ENCODE data around the gene BPTF. TPM values are rescaled to one million over a fixed set of nuclear protein-coding genes. Genes with fewer than 3 reads are reported as not detected.

The BPTF gene
- total and polyA plus RNA-seq, 2 donors: 29.8 to 48.5 TPM

DNA sequence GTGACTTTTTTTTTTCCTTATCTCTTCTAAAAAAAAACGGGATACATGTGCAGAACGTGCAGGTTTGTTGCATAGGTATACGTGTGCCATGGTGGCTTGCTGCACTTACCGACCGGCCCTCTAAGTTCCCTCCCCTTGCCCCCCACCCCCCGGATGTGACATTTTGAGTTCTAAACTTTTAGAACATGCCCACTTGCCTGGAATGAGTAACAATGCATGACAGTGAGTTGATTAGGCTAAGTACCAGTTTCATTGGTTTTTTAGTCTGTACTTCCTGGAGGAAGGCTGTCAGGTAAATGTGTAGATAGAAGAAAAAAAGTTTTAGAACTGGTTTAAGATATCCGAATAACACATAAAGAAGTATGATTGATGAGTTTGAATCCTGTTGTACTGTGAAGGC lies 4.0 kb downstream of the BPTF start:
- H3K9me3 ChIP-seq (ENCODE audit: control insufficient read depth in 2 of 2, insufficient read depth in 1 of 2, low read length in 1 of 2): no peaks in the 10 kb centered on the region
- H3K4me3 ChIP-seq (ENCODE audit: low read length in 2 of 2): peak overlapping the region in 1 of 2 donors; percentile 15
- H3K27ac ChIP-seq (ENCODE audit: low read depth in 1 of 2, low read length in 1 of 2): no peak overlapping the region
- peak in 3 of 9 donors; percentile 12 to 57 (median 33) for DNase-seq (ENCODE audit: low read depth in 6 of 9, low spot score in 9 of 9)
- peaks cover 0 to 14% of the 10 kb centered on the region in 2 donors for H3K36me3 ChIP-seq (ENCODE audit: control insufficient read depth in 2 of 2, insufficient read depth in 2 of 2, low read length in 1 of 2)
- WGBS: 18% methylated on average over 7 of the region's 7 CpGs
- H3K27me3 ChIP-seq (ENCODE audit: control insufficient read depth in 2 of 2, insufficient read depth in 1 of 2, low read length in 1 of 2): peaks cover 0 to 7% of the 10 kb centered on the region in 2 donors
- H3K4me1 ChIP-seq (ENCODE audit: control insufficient read depth in 2 of 2, insufficient read depth in 2 of 2, low read length in 2 of 2): peaks cover 5 to 18% of the 10 kb centered on the region in 2 donors

DNA sequence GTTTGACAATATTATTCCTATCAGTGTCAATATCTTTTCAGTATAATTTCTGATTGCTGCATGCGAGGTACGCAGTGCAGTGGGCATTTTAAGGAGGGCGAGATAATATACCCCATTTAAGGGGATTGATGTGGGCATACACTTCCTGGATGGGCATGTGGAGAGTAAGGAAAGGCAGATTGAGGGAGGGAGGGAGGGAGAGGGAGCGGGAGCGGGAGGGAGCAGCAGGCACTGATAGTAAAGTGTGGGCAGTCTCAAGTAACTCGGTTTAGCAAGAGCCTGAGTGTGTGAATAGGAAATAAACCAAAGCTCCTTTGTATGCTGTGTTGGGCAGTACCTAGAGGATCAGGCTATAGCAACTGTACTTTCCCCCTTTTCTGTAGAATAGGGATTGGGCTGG lies 5.1 kb downstream of the BPTF start:
- no peaks in the 10 kb centered on the region for H3K9me3 ChIP-seq (ENCODE audit: control insufficient read depth in 2 of 2, insufficient read depth in 1 of 2, low read length in 1 of 2)
- 87% methylated on average over 6 of the region's 6 CpGs for WGBS
- no peak overlapping the region for H3K27ac ChIP-seq (ENCODE audit: low read depth in 1 of 2, low read length in 1 of 2)
- H3K36me3 ChIP-seq (ENCODE audit: control insufficient read depth in 2 of 2, insufficient read depth in 2 of 2, low read length in 1 of 2): peaks cover 2 to 21% of the 10 kb centered on the region in 2 donors
- H3K27me3 ChIP-seq (ENCODE audit: control insufficient read depth in 2 of 2, insufficient read depth in 1 of 2, low read length in 1 of 2): no peaks in the 10 kb centered on the region
- peaks cover 5 to 13% of the 10 kb centered on the region in 2 donors for H3K4me1 ChIP-seq (ENCODE audit: control insufficient read depth in 2 of 2, insufficient read depth in 2 of 2, low read length in 2 of 2)
- H3K4me3 ChIP-seq (ENCODE audit: low read length in 2 of 2): no peak overlapping the region
- no peak for DNase-seq (ENCODE audit: low read depth in 6 of 9, low spot score in 9 of 9)

DNA sequence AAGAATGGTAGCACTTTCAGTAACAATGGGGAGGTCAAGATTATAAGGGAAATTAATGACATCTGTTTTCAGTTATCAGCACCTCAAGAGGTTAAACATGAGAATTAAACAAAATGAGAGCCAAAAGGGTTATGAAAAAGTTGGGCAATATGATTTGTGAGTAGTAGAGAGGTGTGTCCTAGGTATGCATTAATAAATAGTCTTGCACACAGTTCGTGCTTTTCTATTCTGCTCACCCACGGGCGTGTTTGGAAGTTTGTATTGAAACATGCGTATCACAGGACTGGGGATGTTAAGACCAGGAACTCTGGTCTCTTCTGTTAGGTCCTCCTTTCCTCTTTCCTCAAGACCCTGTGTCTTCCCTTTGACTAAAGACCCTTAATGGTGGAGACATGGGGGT lies 6.0 kb downstream of the BPTF start:
- no peaks in the 10 kb centered on the region for H3K27me3 ChIP-seq (ENCODE audit: control insufficient read depth in 2 of 2, insufficient read depth in 1 of 2, low read length in 1 of 2)
- 97% methylated on average over 4 of the region's 4 CpGs for WGBS
- peaks cover 2 to 21% of the 10 kb centered on the region in 2 donors for H3K36me3 ChIP-seq (ENCODE audit: control insufficient read depth in 2 of 2, insufficient read depth in 2 of 2, low read length in 1 of 2)
- no peak for DNase-seq (ENCODE audit: low read depth in 6 of 9, low spot score in 9 of 9)
- no peak overlapping the region for H3K4me3 ChIP-seq (ENCODE audit: low read length in 2 of 2)
- H3K27ac ChIP-seq (ENCODE audit: low read depth in 1 of 2, low read length in 1 of 2): no peak overlapping the region
- H3K4me1 ChIP-seq (ENCODE audit: control insufficient read depth in 2 of 2, insufficient read depth in 2 of 2, low read length in 2 of 2): peaks cover 5 to 13% of the 10 kb centered on the region in 2 donors
- no peaks in the 10 kb centered on the region for H3K9me3 ChIP-seq (ENCODE audit: control insufficient read depth in 2 of 2, insufficient read depth in 1 of 2, low read length in 1 of 2)

DNA sequence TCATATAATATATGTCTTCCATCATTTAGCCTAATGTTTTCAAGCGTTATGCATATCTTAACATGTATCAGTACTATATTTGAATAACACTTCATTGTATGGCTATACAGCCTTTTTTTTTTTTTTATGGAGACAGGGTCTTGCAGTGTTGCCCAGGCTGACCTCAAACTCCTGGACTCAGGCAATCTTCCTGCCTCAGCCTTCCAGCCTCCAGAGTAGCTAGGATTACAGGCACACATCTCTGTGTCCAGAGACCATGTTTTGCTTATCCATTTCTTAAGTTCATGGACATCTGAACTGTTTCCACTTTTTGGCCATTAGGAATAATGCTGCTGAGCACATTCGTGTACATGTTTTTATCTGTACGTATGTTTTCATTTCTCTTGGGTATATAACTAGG lies 7.8 kb downstream of the BPTF start:
- no peak for DNase-seq (ENCODE audit: low read depth in 6 of 9, low spot score in 9 of 9)
- H3K9me3 ChIP-seq (ENCODE audit: control insufficient read depth in 2 of 2, insufficient read depth in 1 of 2, low read length in 1 of 2): no peaks in the 10 kb centered on the region
- no peaks in the 10 kb centered on the region for H3K27me3 ChIP-seq (ENCODE audit: control insufficient read depth in 2 of 2, insufficient read depth in 1 of 2, low read length in 1 of 2)
- H3K4me1 ChIP-seq (ENCODE audit: control insufficient read depth in 2 of 2, insufficient read depth in 2 of 2, low read length in 2 of 2): peaks cover 5 to 7% of the 10 kb centered on the region in 2 donors
- H3K4me3 ChIP-seq (ENCODE audit: low read length in 2 of 2): no peak overlapping the region
- peaks cover 2 to 25% of the 10 kb centered on the region in 2 donors for H3K36me3 ChIP-seq (ENCODE audit: control insufficient read depth in 2 of 2, insufficient read depth in 2 of 2, low read length in 1 of 2)
- H3K27ac ChIP-seq (ENCODE audit: low read depth in 1 of 2, low read length in 1 of 2): no peak overlapping the region
- WGBS: 99% methylated on average over 3 of the region's 3 CpGs

DNA sequence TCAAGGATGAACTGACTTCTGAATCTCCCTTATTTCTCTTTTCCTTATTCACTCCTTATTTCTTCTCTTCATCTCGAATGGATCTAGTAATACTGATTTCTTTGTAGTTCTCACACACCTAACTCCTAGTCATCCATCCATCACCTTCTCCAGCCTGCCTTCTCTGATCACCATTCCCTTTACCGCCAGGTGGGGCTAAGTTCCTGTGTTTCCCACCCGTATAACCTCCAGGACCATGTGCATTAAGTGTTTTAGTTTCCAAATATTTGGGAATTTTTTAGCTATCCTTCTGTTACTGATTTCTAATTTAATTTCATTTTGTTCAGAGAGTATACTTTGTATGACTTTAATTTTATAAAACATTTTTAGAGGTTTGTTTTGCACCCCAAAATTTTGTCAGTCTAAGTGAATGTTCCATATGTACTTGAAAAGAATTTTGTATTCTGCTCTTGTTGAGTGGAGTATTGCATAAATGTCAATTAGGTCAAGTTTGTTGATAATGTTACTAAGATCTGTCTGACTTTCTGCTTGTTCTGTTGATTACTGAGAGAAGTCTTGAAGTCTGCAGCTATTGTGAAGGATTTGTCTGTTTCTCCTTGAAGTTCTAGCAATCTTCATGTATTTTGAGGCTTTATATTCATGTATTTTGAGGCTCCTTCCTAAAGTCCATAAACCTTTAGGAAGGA lies 8.8 kb downstream of the BPTF start:
- no peak overlapping the region for H3K27ac ChIP-seq (ENCODE audit: low read depth in 1 of 2, low read length in 1 of 2)

DNA sequence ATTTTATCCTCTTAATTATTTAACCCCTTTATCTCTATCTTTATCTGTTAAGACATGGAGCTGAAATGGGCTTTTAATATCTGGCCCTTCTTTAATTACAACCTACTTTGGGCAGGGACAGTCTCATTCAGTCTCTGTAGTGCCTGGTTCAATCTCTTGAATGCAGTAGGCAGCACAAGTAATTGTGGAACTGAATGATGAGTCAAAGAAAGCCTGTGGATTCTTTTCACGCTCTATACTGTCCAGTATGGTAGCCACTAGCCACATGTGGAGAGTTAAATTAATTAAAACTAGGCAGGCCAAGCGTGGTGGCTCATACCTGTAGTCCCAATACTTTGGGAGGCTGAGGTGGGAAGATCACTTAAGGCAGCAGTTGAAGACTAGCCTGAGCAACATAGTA lies 9.3 kb downstream of the BPTF start:
- Histone ChIP-seq H3K9me3 (ENCODE audit: control insufficient read depth in 2 of 2, insufficient read depth in 1 of 2, low read length in 1 of 2) (no peaks in the 10 kb centered on the region), H3K36me3 (ENCODE audit: control insufficient read depth in 2 of 2, insufficient read depth in 2 of 2, low read length in 1 of 2) (peaks cover 2 to 22% of the 10 kb centered on the region in 2 donors), H3K4me1 (ENCODE audit: control insufficient read depth in 2 of 2, insufficient read depth in 2 of 2, low read length in 2 of 2) (peaks cover 0 to 5% of the 10 kb centered on the region in 2 donors), H3K4me3 (ENCODE audit: low read length in 2 of 2) (no peak overlapping the region), H3K27ac (ENCODE audit: low read depth in 1 of 2, low read length in 1 of 2) (no peak overlapping the region), H3K27me3 (ENCODE audit: control insufficient read depth in 2 of 2, insufficient read depth in 1 of 2, low read length in 1 of 2) (no peaks in the 10 kb centered on the region)
- 96% methylated on average over 2 of the region's 2 CpGs for WGBS
- DNase-seq (ENCODE audit: low read depth in 6 of 9, low spot score in 9 of 9): no peak

More for the DNA sequence above, 8.8 kb downstream of the BPTF start:
- WGBS: 95% methylated on average over 3 of the region's 3 CpGs
- DNase-seq (ENCODE audit: low read depth in 6 of 9, low spot score in 9 of 9): no peak
- no peak overlapping the region for H3K4me3 ChIP-seq (ENCODE audit: low read length in 2 of 2)
- H3K9me3 ChIP-seq (ENCODE audit: control insufficient read depth in 2 of 2, insufficient read depth in 1 of 2, low read length in 1 of 2): no peaks in the 10 kb centered on the region
- peaks cover 0 to 5% of the 10 kb centered on the region in 2 donors for H3K4me1 ChIP-seq (ENCODE audit: control insufficient read depth in 2 of 2, insufficient read depth in 2 of 2, low read length in 2 of 2)
- peaks cover 2 to 22% of the 10 kb centered on the region in 2 donors for H3K36me3 ChIP-seq (ENCODE audit: control insufficient read depth in 2 of 2, insufficient read depth in 2 of 2, low read length in 1 of 2)
- H3K27me3 ChIP-seq (ENCODE audit: control insufficient read depth in 2 of 2, insufficient read depth in 1 of 2, low read length in 1 of 2): no peaks in the 10 kb centered on the region

DNA sequence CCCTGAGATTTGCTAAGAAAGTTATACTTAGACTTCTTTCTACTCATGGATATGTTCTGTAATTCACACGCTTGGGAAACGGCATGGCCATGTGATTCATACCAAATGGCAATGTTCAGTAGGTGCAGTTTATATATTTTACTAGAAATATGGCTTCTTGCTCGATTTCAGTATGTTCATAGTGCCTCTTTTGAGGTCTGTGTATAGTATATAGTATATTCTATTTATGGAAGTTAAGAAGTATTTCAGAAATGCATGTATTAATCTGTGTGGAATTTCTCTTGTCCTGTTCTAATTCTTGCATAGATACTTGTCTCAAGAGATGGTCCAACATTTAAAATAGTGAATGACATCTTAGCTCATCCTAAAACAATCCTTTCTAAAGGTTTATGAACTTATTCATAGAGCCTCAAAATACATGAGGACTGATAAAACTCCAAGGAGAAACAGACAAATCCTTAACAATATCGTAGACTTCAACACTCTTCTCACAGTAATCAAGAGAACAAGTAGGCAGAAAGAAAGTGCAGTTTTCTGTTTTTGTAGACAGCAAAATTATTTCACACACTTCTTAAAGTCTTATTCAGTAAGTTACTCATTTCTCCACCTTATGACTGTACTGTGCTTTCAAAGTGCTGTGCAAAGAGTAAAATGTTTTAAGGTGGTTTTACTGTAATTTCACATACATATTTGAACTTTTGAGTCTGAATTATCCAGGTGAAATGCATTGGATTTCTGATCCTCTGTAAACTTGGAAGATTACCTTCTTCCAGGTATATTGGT lies 11.1 kb downstream of the BPTF start:
- 83% methylated on average over 4 of the region's 4 CpGs for WGBS
- DNase-seq (ENCODE audit: low read depth in 6 of 9, low spot score in 9 of 9): no peak
- Histone ChIP-seq H3K27me3 (ENCODE audit: control insufficient read depth in 2 of 2, insufficient read depth in 1 of 2, low read length in 1 of 2) (no peaks in the 10 kb centered on the region), H3K9me3 (ENCODE audit: control insufficient read depth in 2 of 2, insufficient read depth in 1 of 2, low read length in 1 of 2) (no peaks in the 10 kb centered on the region), H3K27ac (ENCODE audit: low read depth in 1 of 2, low read length in 1 of 2) (no peak overlapping the region), H3K36me3 (ENCODE audit: control insufficient read depth in 2 of 2, insufficient read depth in 2 of 2, low read length in 1 of 2) (peaks cover 2 to 21% of the 10 kb centered on the region in 2 donors), H3K4me1 (ENCODE audit: control insufficient read depth in 2 of 2, insufficient read depth in 2 of 2, low read length in 2 of 2) (no peaks in the 10 kb centered on the region), H3K4me3 (ENCODE audit: low read length in 2 of 2) (no peak overlapping the region)

DNA sequence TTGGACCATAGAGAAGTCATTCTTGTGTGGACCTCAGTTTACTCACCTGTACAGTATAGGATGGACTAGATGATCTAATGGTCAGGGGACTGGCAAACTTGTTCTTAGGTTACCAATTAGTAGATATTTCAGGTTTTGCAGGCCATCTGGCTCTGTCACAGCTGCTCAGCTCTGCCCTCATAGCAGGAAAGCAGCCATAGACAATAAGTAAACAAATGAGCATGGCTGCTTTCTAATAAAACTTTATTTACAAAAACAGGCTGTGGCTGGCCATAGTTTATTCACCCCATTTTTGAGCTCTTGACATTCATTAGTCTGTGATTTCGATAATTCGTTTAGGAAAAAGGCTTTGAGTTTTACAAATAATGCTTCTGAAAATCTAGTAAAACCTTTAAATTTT lies 12.7 kb downstream of the BPTF start:
- DNase-seq (ENCODE audit: low read depth in 6 of 9, low spot score in 9 of 9): no peak
- 96% methylated on average over 2 of the region's 2 CpGs for WGBS
- no peaks in the 10 kb centered on the region for H3K27me3 ChIP-seq (ENCODE audit: control insufficient read depth in 2 of 2, insufficient read depth in 1 of 2, low read length in 1 of 2)
- peaks cover 2 to 17% of the 10 kb centered on the region in 2 donors for H3K36me3 ChIP-seq (ENCODE audit: control insufficient read depth in 2 of 2, insufficient read depth in 2 of 2, low read length in 1 of 2)
- H3K27ac ChIP-seq (ENCODE audit: low read depth in 1 of 2, low read length in 1 of 2): no peak overlapping the region
- H3K4me3 ChIP-seq (ENCODE audit: low read length in 2 of 2): no peak overlapping the region
- H3K9me3 ChIP-seq (ENCODE audit: control insufficient read depth in 2 of 2, insufficient read depth in 1 of 2, low read length in 1 of 2): no peaks in the 10 kb centered on the region
- no peaks in the 10 kb centered on the region for H3K4me1 ChIP-seq (ENCODE audit: control insufficient read depth in 2 of 2, insufficient read depth in 2 of 2, low read length in 2 of 2)

DNA sequence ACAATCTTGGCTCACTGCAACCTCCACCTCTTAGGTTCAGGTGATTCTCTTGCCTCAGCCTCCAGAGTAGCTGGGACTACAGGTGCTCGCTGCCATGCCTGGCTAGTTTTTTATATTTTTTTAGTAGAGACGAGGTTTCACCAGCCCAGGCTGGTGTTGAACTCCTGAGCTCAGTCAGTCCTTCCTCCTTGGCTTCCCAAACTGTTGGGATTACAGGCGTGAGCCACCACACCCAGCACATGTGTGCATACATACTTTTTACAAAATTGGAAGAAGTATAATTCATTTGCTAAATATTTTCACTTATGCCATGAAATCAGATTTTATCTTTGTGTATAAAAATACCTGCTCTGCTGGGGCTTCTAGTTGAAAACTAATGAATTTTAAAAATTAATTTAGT lies 13.2 kb downstream of the BPTF start:
- WGBS: 92% methylated on average over 3 of the region's 3 CpGs
- no peaks in the 10 kb centered on the region for H3K4me1 ChIP-seq (ENCODE audit: control insufficient read depth in 2 of 2, insufficient read depth in 2 of 2, low read length in 2 of 2)
- H3K9me3 ChIP-seq (ENCODE audit: control insufficient read depth in 2 of 2, insufficient read depth in 1 of 2, low read length in 1 of 2): no peaks in the 10 kb centered on the region

More for the DNA sequence above, 13.2 kb downstream of the BPTF start:
- Histone ChIP-seq H3K36me3 (ENCODE audit: control insufficient read depth in 2 of 2, insufficient read depth in 2 of 2, low read length in 1 of 2) (peaks cover 2 to 17% of the 10 kb centered on the region in 2 donors), H3K27me3 (ENCODE audit: control insufficient read depth in 2 of 2, insufficient read depth in 1 of 2, low read length in 1 of 2) (no peaks in the 10 kb centered on the region), H3K4me3 (ENCODE audit: low read length in 2 of 2) (no peak overlapping the region), H3K27ac (ENCODE audit: low read depth in 1 of 2, low read length in 1 of 2) (no peak overlapping the region)
- DNase-seq (ENCODE audit: low read depth in 6 of 9, low spot score in 9 of 9): no peak

Data from thymus (tissue), 11 donors.